ENCODE measurements around the gene PMPCA.

DNA sequence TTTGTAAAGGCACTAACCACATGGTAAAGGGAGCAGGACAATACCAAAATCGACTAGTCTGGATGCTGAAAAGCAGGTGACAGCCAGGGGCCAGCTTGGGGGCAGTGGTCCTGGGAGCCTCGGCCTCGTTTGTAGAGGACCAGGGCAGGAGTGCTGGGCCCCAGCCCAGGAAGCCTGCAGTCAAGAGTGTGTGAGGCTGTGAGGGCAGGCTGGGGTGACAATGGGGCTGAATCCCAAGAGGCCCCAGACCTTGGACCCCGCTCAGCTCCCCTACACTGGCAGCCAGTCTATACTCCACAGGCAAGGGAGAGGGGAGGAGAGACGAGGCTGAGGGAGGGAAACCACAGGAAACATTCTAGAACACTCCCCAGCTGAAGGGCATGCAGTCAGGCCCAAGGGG is 31.8 kb downstream of the PMPCA start:
- TF ChIP-seq, protein P1, sequence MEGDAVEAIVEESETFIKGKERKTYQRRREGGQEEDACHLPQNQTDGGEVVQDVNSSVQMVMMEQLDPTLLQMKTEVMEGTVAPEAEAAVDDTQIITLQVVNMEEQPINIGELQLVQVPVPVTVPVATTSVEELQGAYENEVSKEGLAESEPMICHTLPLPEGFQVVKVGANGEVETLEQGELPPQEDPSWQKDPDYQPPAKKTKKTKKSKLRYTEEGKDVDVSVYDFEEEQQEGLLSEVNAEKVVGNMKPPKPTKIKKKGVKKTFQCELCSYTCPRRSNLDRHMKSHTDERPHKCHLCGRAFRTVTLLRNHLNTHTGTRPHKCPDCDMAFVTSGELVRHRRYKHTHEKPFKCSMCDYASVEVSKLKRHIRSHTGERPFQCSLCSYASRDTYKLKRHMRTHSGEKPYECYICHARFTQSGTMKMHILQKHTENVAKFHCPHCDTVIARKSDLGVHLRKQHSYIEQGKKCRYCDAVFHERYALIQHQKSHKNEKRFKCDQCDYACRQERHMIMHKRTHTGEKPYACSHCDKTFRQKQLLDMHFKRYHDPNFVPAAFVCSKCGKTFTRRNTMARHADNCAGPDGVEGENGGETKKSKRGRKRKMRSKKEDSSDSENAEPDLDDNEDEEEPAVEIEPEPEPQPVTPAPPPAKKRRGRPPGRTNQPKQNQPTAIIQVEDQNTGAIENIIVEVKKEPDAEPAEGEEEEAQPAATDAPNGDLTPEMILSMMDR (IDR thresholded peaks at IDR 0.05), result no peak
- TF ChIP-seq POLR2A (IDR thresholded peaks at IDR 0.05) (no peak), EP300 (IDR thresholded peaks at IDR 0.05) (no peak), POLR2AphosphoS5 (IDR thresholded peaks at IDR 0.05) (no peak)

Data from gastroesophageal sphincter (tissue), 3 donors.